Measurements from ENCODE around the gene CFDP1. TPM values are rescaled to one million over a fixed set of nuclear protein-coding genes. Genes with fewer than 3 reads are reported as not detected.

Gene CFDP1
- total RNA-seq, 1 experiment from 2014 or later = 77.6 TPM

- POLR2A ChIA-PET = no interaction called here
- Histone ChIP-seq H3K4me1 (no peaks in the 10 kb centered on the region), H3K4me3 (ENCODE audit: low read depth, low read length) (no peak overlapping the region), H3K27me3 (replicated peaks; ENCODE audit: control insufficient read depth, insufficient read depth, low read length) (no peaks in the 10 kb centered on the region), H3K9me3 (no peaks in the 10 kb centered on the region), H3K36me3 (ENCODE audit: control insufficient read depth, insufficient read depth, low read length) (no peaks in the 10 kb centered on the region)
- no TSS peak for BruUV-seq (replicated peaks)
- Mint-ChIP-seq H3K4me3 (ENCODE audit: unreplicated experiment) (no peak overlapping the region), H3K27me3 (ENCODE audit: insufficient read depth, unreplicated experiment) (no peaks in the 10 kb centered on the region), H3K4me1 (ENCODE audit: low read depth, unreplicated experiment) (no peaks in the 10 kb centered on the region), H3K9me3 (ENCODE audit: unreplicated experiment) (no peaks in the 10 kb centered on the region), H3K36me3 (ENCODE audit: insufficient read depth, unreplicated experiment) (peaks cover 33% of the 10 kb centered on the region), H3K27ac (ENCODE audit: unreplicated experiment) (no peak overlapping the region)
- no peak for DNase-seq
- CTCF ChIA-PET = no interaction called here
- intact Hi-C loops (cut with micrococcal nuclease; ENCODE audit: unreplicated experiment) = no loop called here
- no peak for TF ChIP-seq CTCF (IDR thresholded peaks at IDR 0.05; ENCODE audit: insufficient read depth in 1 of 2, low read depth in 1 of 2, low read length in 1 of 2, severe bottlenecking in 1 of 2, unreplicated experiment in 1 of 2)
Measured at GRCh38 chr16:75351183-75351582, 82.1 kb downstream of the CFDP1 start.

- Histone ChIP-seq H3K4me3 (ENCODE audit: low read depth, low read length) (no peak overlapping the region), H3K27me3 (replicated peaks; ENCODE audit: control insufficient read depth, insufficient read depth, low read length) (no peaks in the 10 kb centered on the region), H3K9me3 (no peaks in the 10 kb centered on the region), H3K4me1 (peaks cover 21% of the 10 kb centered on the region), H3K36me3 (ENCODE audit: control insufficient read depth, insufficient read depth, low read length) (no peaks in the 10 kb centered on the region)
- Mint-ChIP-seq H3K36me3 (ENCODE audit: insufficient read depth, unreplicated experiment) (peaks cover 29% of the 10 kb centered on the region), H3K9me3 (ENCODE audit: unreplicated experiment) (no peaks in the 10 kb centered on the region), H3K27me3 (ENCODE audit: insufficient read depth, unreplicated experiment) (no peaks in the 10 kb centered on the region), H3K4me1 (ENCODE audit: low read depth, unreplicated experiment) (peaks cover 23% of the 10 kb centered on the region), H3K4me3 (ENCODE audit: unreplicated experiment) (no peak overlapping the region), H3K27ac (ENCODE audit: unreplicated experiment) (no peak overlapping the region)
- DNase-seq = no peak
- no peak for TF ChIP-seq CTCF (IDR thresholded peaks at IDR 0.05; ENCODE audit: insufficient read depth in 1 of 2, low read depth in 1 of 2, low read length in 1 of 2, severe bottlenecking in 1 of 2, unreplicated experiment in 1 of 2)
- CTCF ChIA-PET = no interaction called here
- no TSS peak for BruUV-seq (replicated peaks)
- POLR2A ChIA-PET = no interaction called here
- intact Hi-C loops (cut with micrococcal nuclease; ENCODE audit: unreplicated experiment) = no loop called here
Measured at GRCh38 chr16:75345711-75346110, 87.6 kb downstream of the CFDP1 start.

- peaks cover 23% of the 10 kb centered on the region for H3K4me1 Mint-ChIP-seq (ENCODE audit: low read depth, unreplicated experiment)
- no peak overlapping the region for H3K4me3 Mint-ChIP-seq (ENCODE audit: unreplicated experiment)
- no peak for DNase-seq
- no peaks in the 10 kb centered on the region for H3K9me3 ChIP-seq
- no peak for TF ChIP-seq CTCF (IDR thresholded peaks at IDR 0.05; ENCODE audit: insufficient read depth in 1 of 2, low read depth in 1 of 2, low read length in 1 of 2, severe bottlenecking in 1 of 2, unreplicated experiment in 1 of 2)
- H3K4me1 ChIP-seq = peaks cover 24% of the 10 kb centered on the region
- H3K36me3 ChIP-seq (ENCODE audit: control insufficient read depth, insufficient read depth, low read length) = no peaks in the 10 kb centered on the region
- CTCF ChIA-PET = no interaction called here
- H3K4me3 ChIP-seq (ENCODE audit: low read depth, low read length) = no peak overlapping the region
- no TSS peak for BruUV-seq (replicated peaks)
- no peaks in the 10 kb centered on the region for H3K27me3 Mint-ChIP-seq (ENCODE audit: insufficient read depth, unreplicated experiment)
- no peak overlapping the region for H3K27ac Mint-ChIP-seq (ENCODE audit: unreplicated experiment)
- POLR2A ChIA-PET = no interaction called here
- H3K27me3 ChIP-seq (replicated peaks; ENCODE audit: control insufficient read depth, insufficient read depth, low read length) = no peaks in the 10 kb centered on the region
- no peaks in the 10 kb centered on the region for H3K9me3 Mint-ChIP-seq (ENCODE audit: unreplicated experiment)
- peaks cover 25% of the 10 kb centered on the region for H3K36me3 Mint-ChIP-seq (ENCODE audit: insufficient read depth, unreplicated experiment)
- intact Hi-C loops (cut with micrococcal nuclease; ENCODE audit: unreplicated experiment) = no loop called here
Measured at GRCh38 chr16:75343941-75344340, 89.4 kb downstream of the CFDP1 start.

Measured in Caco-2 (cell line).